Measurements from ENCODE around the gene SPATA2.
"Not testable (repeated sequence)": the region's sequence is repeated elsewhere in the genome, so short reads cannot be mapped to it uniquely, and the experiment has no call there.

SPATA2 gene, protein sequence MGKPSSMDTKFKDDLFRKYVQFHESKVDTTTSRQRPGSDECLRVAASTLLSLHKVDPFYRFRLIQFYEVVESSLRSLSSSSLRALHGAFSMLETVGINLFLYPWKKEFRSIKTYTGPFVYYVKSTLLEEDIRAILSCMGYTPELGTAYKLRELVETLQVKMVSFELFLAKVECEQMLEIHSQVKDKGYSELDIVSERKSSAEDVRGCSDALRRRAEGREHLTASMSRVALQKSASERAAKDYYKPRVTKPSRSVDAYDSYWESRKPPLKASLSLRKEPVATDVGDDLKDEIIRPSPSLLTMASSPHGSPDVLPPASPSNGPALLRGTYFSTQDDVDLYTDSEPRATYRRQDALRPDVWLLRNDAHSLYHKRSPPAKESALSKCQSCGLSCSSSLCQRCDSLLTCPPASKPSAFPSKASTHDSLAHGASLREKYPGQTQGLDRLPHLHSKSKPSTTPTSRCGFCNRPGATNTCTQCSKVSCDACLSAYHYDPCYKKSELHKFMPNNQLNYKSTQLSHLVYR

DNA sequence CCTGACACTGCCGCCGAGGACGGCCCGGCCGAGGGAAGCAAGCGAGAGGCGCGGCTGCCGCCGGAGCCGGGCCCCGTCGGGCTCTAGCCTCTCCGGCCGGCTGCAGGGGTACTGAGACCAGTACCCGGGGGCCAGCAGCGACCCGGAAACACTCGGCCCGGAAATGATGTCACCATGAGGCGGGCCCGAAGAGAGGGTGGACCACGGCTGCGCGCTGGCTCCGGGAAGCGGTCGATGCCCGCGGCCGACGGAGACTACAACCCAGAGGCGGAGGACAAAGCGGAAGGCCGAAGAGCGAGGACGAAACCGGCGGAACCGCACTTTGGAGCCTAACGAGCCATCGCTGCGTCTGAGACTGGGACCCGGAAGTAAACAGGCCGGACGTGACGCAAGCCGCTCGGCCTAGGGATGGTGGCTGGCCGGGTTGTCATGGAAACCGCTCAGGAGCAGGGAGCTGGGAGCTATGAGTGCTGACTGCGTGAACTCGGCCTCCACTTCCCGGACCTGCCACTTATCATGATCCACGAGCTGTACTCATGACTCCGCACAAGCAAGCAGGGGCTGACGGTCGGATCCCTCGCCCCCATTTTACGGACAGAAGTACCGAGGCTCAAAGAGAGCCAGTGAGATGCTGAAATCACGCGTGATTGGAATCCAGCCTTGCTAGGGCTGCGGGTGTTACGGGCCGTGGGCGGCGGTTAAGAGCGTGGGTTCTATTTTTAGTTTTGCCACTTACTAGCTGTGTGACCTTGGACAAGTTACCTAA, at the start of gene SPATA2:
Gene SPATA2 (minus strand): TSS at position 150 of the 766 bp plus-strand sequence. CDS start 7,039 bp downstream, outside the sequence.
- DNase-seq, result peak; percentile 43

DNA sequence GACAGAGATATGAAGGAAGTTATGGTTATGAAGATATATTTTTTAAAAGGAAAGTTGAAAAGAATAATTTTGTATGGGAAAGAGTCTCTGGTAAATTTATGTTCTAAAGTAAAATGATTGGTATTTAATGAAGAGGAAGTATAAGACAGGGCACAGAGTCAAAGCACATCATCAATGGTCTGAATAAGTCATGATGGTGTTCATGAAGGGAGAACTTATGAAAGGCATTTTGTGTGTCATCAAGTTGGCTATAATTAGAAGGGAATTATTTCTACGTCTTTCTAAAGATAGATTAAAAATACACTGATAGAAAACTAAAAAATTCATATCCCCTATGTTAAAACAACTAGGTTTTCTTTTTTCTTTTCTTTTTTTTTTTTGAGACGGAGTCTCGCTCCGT, 46.1 kb upstream of the SPATA2 start:
- no peak for DNase-seq

DNA sequence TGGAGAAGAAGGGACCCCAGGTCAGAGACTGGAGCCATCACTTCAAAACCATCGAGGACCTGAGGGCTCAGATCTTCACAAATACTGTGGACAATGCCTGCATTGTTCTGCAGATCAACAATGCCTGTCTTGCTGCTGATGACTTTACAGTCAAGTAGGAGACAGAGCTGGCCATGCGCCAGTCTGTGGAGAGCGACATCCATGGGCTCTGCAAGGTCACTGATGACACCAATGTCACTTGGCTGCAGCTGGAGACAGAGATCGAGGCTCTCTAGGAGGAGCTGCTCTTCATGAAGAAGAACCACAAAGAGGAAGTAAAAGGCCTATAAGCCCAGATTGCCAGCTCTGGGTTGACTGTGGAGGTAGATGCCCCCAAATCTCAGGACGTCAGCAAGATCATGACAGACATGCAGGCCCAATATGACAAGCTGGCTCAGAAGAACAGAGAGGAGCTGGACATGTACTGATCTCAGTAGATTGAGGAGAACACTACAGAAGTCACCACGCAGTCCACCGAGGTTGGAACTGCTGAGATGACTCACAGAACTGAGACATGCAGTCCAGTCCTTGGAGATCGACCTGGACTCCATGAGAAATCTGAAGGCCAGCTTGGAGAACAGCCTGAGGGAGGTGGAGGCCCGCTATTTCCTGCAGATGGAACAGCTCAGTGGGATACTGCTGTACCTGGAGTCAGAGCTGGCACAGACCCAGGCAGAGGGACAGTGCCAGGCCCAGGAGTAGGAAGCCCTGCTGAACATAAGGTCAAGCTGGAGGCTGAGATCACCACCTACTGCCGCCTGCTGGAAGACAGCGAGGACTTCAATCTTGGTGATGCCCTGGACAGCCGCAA, 42.0 kb upstream of the SPATA2 start:
- DNase-seq, result not testable (repeated sequence)

DNA sequence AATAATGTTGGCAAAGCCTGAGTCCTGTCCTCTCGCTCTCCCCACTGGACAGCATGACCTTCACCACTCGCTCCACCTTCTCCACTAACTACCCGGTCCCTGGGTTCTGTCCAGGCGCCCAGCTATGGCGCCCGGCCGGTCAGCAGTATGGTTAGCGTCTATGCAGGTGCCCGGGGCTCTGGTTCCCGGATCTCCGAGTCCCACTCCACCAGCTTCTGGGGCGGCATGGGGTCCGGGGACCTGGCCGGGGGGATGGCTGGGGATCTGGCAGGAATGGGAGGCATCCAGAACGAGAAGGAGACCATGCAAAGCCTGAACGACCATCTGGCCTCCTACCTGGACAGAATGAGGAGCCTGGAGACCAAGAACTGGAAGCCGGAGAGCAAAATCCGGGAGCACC, 41.4 kb upstream of the SPATA2 start:
- DNase-seq, result no peak

DNA sequence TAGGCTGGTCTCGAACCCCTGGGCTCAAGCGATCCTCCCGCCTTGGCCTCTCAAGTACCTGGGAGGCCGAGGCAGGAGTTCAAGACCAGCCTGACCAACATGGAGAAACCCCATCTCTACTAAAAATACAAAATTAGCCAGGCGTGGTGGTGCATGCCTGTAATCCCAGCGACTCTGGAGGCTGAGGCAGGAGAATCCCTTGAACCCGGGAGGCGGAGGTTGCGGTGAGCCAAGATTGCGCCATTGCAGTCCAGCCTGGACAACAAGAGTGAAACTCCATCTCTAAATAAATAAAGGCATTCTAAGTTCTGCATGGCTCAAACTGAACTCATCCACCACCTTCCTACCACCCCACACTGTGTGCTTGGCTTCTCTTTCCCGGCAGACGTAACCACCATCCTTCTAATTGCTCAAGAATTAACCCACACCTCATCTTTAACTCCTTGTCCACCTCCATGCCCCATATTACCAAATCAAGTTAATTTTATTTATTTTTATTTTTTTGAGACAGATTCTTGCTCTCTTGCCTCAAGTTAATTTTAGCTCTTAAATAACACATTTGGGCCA, 40.6 kb upstream of the SPATA2 start:
- not testable (repeated sequence) for DNase-seq

DNA sequence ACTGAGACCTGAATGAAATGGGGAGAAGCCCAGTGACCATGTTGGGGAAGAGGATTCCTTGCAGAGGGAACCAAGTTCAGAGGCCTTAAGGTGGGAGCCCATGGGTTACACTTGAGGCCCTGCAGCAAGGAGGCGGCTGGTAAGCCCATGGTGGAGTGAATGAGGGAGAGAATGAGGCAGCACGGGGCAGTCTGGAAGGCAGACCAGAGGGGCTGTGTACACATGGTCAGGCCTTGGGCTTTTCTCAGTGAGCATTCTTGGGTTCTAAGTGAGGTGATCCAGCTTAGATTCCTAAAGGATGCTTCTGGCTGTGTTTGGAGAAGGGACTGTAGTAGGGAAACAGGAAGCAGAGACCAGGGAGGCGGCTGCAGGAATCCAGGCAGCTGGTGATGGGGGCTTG, 39.8 kb upstream of the SPATA2 start:
- DNase-seq, result no peak

DNA sequence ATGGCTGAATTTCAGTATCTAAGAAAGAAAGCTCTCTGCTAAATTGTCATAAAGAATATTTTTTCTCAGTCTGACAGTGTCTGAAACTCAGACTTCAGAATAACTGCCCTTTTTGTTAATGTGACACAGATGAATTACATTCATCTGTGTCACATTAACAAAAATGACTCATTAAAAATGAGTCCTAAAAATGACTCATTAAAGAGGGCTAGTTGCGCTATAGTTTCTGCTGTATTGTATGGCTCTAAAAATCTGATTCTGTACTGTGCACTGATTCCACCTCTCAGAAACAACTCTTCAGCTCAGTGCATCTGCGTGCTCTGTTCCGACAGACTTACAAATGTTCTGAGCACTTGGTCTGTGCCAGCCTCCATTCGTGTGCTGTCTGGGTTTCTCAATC, 35.8 kb upstream of the SPATA2 start:
- no peak for DNase-seq

DNA sequence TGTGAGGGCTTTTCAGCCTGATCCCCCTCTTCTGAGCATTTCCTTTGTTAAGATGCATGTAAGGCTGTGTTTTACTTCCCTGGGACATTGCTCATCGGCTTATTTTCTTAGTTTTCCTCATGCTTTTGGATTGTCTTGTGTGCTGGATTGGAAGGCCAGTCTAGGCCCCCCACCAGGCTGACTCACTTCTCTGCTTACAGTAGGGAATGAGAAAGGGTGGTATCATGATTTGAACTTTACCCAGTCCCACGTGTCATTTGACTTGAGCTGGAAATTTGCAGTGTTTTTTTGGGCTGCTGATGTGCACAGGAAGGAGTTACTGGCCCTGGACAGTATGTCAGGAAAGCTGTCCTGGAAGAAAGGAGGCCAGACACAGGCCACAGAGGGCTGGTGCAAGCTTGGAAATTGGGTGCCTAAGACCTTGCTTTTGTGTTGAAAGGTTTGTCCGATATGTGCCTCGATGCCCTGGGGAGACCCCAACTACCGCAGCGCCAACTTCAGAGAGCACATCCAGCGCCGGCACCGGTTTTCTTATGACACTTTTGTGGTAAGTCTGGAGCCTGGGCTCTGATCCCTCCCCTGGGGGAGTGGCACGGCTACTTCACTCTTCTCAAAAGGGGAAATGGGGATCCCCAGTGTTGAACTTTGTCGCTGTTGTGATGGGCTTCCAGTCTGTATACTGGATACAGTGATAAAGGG, 33.6 kb upstream of the SPATA2 start:
- no peak for DNase-seq

DNA sequence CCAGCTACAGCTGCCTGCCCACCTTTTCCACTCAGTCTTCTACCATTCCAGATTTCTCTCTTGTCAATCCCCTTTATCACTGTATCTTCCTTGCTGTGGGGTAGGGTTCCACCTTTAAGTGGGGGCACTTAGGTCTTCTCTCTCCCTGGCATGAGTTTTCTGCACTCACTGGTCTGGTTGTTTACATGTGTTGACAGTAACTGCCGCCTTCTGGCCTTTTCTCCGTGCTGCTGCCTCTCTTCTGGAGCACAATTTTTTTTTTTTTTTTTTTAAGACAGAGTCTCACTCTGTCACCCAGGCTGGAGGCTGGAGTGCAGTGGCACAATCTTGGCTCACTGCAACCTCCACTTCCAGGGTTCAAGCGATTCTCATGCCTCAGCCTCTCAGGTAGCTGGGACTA, 32.8 kb upstream of the SPATA2 start:
- no peak for DNase-seq

DNA sequence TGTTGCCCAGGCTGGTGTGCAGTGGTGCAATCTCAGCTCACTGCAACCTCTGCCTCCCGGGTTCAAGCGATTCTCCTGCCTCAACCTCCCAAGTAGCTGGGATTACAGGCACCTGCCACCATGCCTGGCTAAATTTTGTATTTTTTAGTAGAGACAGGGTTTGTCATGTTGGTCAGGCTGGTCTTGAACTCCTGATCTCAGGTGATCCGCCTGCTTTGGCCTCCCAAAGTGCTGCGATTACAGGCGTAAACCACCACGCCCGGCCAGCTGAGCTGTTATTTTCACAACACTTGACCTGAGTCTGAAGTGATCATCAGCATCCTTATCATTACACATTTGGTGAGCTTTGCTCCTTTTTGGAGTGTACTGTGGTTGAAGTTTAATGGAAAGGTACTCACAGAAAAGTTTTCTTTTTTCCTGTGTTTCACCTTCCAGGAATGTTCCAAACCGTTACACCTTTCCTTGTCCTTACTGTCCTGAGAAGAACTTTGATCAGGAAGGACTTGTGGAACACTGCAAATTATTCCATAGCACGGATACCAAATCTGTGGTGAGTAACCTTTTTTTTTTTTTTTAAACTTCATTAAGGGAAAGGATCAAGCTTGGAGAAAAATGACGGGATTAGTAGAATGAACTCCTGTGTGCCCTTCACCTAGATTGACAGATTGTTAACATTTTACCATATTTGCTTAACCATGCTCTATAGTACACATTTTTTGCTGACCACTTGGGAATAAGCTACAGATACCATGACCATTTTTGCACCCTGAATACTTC, 30.6 kb upstream of the SPATA2 start:
- no peak for DNase-seq

DNA sequence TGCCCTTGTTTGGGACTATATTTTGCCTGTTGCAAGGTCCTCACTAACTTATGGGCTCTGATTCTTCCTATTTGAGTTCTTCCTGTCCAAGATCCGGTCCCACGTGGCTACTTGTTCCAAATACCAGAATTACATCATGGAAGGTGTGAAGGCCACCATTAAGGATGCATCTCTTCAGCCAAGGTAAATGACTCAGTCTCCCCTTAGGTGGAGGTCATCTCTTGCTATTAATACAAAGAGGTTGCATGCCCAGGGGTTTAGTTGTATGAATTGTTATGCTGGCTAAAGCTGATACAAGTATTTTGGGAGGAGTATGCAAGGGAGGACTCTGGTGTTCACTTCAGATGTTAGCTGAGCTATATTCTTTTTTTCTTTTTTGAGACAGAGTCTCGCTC, 30.0 kb upstream of the SPATA2 start:
- no peak for DNase-seq

DNA sequence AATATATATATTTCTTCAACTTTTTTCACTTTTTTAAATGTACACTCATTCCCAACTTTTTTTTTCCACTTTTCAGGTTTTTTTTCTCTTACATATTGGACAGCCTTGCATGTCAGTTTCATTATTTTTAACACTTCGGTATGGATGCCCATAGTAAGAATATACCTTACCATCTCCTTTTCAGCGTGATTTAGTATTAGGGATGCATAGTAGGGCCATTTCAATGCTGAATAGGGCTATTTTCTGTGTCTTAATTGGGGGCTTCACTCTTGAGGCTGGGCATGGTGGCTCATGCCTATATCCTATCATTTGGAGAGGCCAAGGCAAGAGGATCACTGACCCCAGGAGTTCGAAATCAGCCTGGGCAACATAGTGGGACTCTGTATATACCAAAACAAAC, 27.6 kb upstream of the SPATA2 start:
- DNase-seq, result no peak

DNA sequence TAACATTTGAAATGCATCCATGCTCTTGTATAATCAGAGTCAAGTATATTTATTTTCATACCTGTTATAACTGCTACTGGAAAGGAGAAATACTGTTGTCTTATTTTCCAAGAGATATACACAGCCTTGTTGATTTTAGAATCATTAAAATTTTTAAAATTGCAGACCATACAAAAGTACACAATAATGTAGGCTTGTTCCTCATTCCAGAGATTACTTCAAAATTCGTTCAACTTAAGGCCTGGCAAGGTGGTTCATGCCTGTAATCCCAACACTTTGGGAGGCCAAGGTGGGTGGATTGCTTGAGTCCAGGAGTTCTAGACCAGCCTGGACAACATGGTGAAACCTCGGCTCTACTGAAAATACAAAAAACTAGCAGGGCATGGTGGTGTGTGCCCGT, 27.0 kb upstream of the SPATA2 start:
- DNase-seq, result no peak

DNA sequence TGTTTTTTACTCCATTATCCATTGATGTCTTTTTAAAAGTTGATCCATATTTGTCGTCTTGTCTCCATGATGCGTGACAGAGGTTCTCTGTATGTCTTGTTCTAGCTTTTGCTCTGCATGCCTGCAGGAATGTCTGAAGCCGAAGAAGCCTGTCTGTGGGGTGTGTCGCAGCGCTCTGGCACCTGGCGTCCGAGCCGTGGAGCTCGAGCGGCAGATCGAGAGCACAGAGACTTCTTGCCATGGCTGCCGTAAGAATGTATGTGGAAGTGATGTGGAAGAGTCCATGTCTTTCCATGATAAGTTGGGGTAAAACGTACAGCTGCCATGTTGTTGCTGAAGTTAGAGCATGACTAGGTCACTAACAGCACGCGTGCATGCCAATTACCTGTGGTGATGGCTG, 26.1 kb upstream of the SPATA2 start:
- DNase-seq, result no peak

DNA sequence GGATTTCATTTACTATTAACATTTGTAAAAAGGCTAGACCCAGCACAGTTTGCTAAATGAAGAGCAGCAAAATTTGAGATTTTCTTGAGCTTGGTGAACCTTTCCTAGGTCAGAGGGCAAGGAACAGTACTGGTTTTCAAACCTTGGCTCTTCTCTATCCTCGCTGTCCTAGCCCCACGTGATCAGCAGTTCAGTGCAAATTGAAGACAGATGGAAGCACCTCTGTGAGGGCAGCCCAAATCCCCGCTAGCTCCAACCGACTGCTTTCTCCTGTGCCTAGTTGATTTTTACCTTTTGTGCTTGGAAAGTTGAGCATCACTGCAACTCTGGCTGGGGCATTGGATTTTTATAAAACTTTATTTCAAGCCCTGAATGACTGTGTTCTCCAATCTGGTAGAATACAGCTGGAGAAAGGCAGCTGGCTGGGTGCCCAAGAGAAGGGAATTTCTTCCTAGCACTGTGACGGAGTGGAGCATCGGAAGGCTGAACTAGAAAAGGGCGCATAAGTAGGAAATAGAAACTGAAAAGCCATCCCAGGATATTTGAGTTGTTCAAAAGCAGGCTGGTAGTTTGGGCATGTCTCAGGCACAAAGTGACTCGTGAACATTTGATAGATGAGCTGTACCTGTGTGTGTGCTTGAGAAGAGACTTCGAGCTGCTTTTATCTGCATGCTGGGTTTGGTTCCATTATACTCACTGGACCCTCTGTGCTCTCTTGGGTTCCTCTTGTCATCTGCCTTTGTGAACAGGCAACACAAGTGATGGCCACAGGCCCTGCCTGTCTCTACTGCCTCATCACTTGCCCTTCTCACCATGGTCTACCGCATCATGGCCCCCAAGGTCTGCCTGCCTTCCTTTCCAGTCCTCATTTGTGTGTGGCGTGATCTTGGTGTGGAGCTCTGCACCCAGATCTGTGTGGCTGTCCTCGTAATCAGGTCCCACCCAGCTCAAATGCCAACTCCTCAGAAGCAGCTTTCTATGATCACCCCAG, 23.1 kb upstream of the SPATA2 start:
- DNase-seq, result peak; percentile 33

DNA sequence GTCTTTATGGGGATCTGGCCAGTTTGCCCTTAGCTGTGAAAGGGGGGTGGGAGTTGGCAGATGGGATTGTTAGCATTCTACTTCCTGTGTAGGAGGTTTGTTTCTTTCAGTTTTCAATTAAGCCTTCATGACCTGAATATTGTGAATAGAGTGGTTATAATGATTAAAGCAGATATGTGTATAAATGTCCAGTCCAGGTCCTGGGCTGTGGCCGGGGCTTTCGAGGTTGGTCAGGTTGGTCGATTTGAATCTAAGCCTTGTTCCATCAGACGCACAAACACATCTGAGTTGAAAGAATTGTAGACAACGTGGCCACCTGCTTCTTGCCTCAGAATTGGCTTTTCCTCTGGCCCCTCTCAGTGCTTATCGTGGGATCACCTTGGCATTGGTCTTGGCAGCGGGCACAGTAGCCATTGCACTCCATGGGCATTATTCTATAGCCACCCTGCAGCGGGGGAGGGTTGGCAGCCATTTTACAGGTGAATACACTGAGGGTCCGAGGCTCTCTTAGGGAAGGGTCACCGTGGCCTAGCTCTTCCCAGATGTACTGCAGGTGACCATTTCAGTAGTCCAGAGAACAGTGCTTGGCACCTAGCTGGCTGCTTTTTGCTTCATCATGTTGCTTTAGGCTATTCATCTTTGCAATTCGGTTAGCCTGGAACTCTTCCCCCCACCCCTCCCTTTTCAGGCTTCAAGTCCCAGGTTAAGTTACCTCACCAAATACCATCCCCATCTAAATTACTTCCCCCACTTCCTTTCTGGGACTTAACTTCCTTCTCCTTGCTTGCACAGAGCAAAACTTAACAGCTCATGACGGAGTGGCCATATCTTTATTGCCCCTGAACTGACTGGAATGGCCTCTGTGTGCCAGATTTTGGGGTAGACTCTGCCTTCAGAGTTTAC, 21.9 kb upstream of the SPATA2 start:
- DNase-seq, result no peak

DNA sequence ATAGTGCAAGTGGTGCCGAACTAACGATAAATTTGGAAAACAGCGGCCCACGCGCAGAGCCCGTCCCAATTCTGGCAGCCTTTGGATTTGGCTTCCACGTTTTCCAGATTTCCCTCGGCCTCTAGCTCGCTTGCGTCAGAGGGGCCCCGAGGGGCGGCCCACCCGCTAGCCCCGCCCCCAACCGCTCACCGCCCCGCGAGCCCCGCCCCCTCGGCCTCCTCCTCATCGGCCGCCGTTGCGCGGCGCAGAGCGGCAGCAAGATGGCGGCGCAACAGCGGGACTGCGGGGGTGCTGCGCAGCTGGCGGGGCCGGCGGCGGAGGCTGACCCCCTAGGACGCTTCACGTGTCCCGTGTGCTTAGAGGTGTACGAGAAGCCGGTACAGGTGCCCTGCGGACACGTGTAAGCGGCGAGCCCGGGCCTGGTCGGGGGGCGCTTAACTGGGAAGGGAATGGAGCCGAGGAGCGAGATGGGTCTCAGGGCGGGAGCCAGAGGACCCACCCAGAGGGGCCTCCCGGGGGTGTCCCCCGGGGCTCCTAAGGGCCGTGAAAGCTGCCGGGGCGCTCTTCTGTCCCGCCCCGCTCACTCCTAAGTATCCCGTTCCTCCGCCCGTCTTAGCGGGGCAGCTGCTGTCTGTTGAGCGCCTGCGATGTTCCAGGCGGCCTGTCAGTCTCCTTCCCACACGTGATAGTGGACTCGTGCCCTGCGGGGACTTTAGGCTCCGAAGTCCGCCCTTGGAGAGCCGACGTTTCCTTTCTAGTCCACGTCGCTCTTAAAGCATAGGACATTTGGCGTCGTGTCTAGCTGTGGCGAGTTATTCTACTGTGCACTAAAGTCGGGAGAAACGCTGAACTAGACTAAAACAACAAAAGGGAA, 21.1 kb upstream of the SPATA2 start, which contains the start of gene RNF114:
Gene RNF114 (plus strand): TSS at position 245 of the 874 bp plus-strand sequence. CDS start 16 bp downstream, at position 261.
- peak; percentile 26 for DNase-seq

DNA sequence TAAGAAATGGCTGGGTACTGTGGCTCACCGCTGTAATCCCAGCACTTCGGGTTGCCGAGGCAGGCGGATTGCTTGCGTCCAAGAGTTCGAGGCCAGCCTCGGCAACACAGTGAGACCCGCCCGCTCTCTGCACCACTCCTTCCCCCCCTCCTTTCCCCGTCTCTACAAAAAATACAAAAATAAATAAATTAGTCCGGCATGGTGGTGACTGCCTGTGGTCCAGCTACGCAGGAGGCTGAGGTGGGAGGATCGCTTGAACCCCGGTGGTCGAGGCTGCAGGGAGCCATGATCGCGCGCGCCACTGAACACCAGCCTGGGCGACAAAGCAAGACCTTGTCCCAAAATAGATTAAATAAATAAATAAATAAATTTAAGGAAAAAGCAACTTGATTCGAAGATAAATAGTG, 20.4 kb upstream of the SPATA2 start:
- no peak for DNase-seq
